K562 (cell line): ENCODE data around the gene NPR2. TPM values are rescaled to one million over a fixed set of nuclear protein-coding genes. Genes with fewer than 3 reads are reported as not detected.

ENCODE experiments used
- ATAC-seq: fragments of 200-7000 bp; cut with Tn5 transposase; 3 replicates; pipeline ENCODE4 v1.9.1; 2020; ENCODE audit warnings: moderate library complexity
- BruUV-seq: library from RNA; stranded (reverse); fragments of 400-500 nt; replicated peaks from 2 replicates; lab custom pipeline; 2021; lab: Mats Ljungman, UMichigan
- CTCF ChIA-PET: fragments of 300-600 bp; formaldehyde crosslinking; extraction: SDS; loops from one replicate; lab custom pipeline; 2021; ENCODE audit warnings: low intra/inter-chr PET ratio; lab: Yijun Ruan, JAX
- POLR2A ChIA-PET: fragments of 300-600, 350-650 bp; sonication (Branson Sonifier 250); formaldehyde crosslinking; extraction: SDS; loops from one replicate; lab custom pipeline; 2021; ENCODE audit warnings: antibody characterized with exemption, inconsistent platforms; lab: Yijun Ruan, JAX
- DNase-seq, 4 experiments: peaks; one replicate each; pipeline versions ENCODE4 v3.0.0 to v3.0.0-alpha.2; 2011 to 2018; ENCODE audit warnings: low spot score in 3 of 4, mixed read lengths in 3 of 4; ENCODE audit errors: extremely low read depth in 1 of 4
- FAIRE-seq: peaks from 2 replicates; lab custom pipeline; 2011; peaks lifted over from hg19 to GRCh38; lab: Jason Lieb, UNC
- H2AFZ ChIP-seq: 2 replicates; pipeline ENCODE4 v1.6.0; 2011; ENCODE audit warnings: low read depth, low read length, control low read depth, inconsistent platforms
- H3K27ac ChIP-seq: fragments of 200-600 bp; 3 replicates; pipeline ENCODE4 v1.8.0; 2011; ENCODE audit warnings: low read depth, mild to moderate bottlenecking, control low read depth, inconsistent platforms, low read length, moderate library complexity, mixed read lengths; ENCODE audit errors: extremely low read depth
- H3K27me3 ChIP-seq, 2 experiments: fragments of 300-600 bp in 1 of 2; 2 replicates in 1 of 2; 3 replicates in 1 of 2; pipeline versions ENCODE4 v1.6.0 to v1.8.0; 2011; ENCODE audit warnings: inconsistent platforms in 2 of 2, low read length in 2 of 2, mild to moderate bottlenecking in 1 of 2, mixed read lengths in 1 of 2, moderate library complexity in 1 of 2; ENCODE audit not compliant: control insufficient read depth in 2 of 2, insufficient read depth in 2 of 2
- H3K36me3 ChIP-seq: fragments of 300-600 bp; 3 replicates; pipeline ENCODE4 v1.8.0; 2011; ENCODE audit warnings: mild to moderate bottlenecking, low read length, inconsistent platforms; ENCODE audit not compliant: control insufficient read depth, insufficient read depth
- H3K4me1 ChIP-seq, 2 experiments: fragments of 200-600 bp in 1 of 2; replicated peaks in 1 of 2; 2 replicates in 1 of 2; 3 replicates in 1 of 2; pipeline versions ENCODE4 v1.5.1 to v1.8.0; 2011; ENCODE audit warnings: inconsistent platforms in 2 of 2, low read length in 2 of 2, mild to moderate bottlenecking in 1 of 2, mixed read lengths in 1 of 2, moderate library complexity in 1 of 2; ENCODE audit not compliant: control insufficient read depth in 2 of 2, insufficient read depth in 2 of 2
- H3K4me2 ChIP-seq: 2 replicates; pipeline ENCODE4 v1.6.1; 2011; ENCODE audit warnings: low read length, control low read depth, inconsistent platforms, mixed read lengths; ENCODE audit not compliant: insufficient read depth
- H3K4me3 ChIP-seq: fragments of 200-600 bp; sonication (generic), shearing (Covaris generic); 2 replicates; pipeline ENCODE4 v1.5.1; 2016; ENCODE audit warnings: control low read depth, inconsistent platforms
- H3K79me2 ChIP-seq: fragments of 200-600 bp; 3 replicates; pipeline ENCODE4 v1.8.0; 2011; ENCODE audit warnings: low read length, inconsistent platforms; ENCODE audit not compliant: control insufficient read depth, insufficient read depth
- H3K9ac ChIP-seq, 2 experiments: 2 replicates each; pipeline versions ENCODE4 v1.6.0 to v1.6.1; 2011; ENCODE audit warnings: low read depth in 2 of 2, low read length in 2 of 2, control low read depth in 1 of 2, inconsistent platforms in 1 of 2, mild to moderate bottlenecking in 1 of 2, mixed read lengths in 1 of 2; ENCODE audit not compliant: insufficient read depth in 1 of 2
- H3K9me1 ChIP-seq: one replicate; pipeline ENCODE4 v1.6.0; 2011; ENCODE audit warnings: inconsistent platforms, mild to moderate bottlenecking, low read length, moderate library complexity; ENCODE audit not compliant: control insufficient read depth, insufficient read depth
- H3K9me3 ChIP-seq: replicated peaks from 2 replicates; pipeline ENCODE4 v1.5.1; 2011; ENCODE audit warnings: low read depth, low read length, inconsistent platforms; ENCODE audit not compliant: control insufficient read depth, insufficient read depth
- H4K20me1 ChIP-seq: replicated peaks from 2 replicates; pipeline ENCODE4 v1.6.1; 2011; ENCODE audit warnings: low read length, inconsistent platforms, mixed read lengths; ENCODE audit not compliant: control insufficient read depth, insufficient read depth
- BACH1 ChIP-seq: fragments of 200-800 bp; sonication (Bioruptor generic); IDR thresholded peaks from 2 replicates; pipeline ENCODE4 v1.6.1; 2016; ENCODE audit warnings: missing genetic modification characterization, missing compliant biosample characterization
- BRD9 ChIP-seq: fragments of 450-650 bp; IDR thresholded peaks from 2 replicates; pipeline ENCODE4 v1.6.1; 2018; ENCODE audit warnings: low read depth; ENCODE audit not compliant: partially characterized antibody
- FOXP1 ChIP-seq: sonication (generic); formaldehyde crosslinking; IDR thresholded peaks from 2 replicates; pipeline ENCODE4 v1.8.0; 2022; ENCODE audit warnings: mild to moderate bottlenecking, missing genetic modification reagents
- ILF3 ChIP-seq: fragments of 450-650 bp; IDR thresholded peaks from 2 replicates; pipeline ENCODE4 v1.6.1; 2018; ENCODE audit warnings: antibody characterized with exemption, mild to moderate bottlenecking, moderate library complexity, borderline replicate concordance
- SREBF2 ChIP-seq: sonication (generic); formaldehyde crosslinking; IDR thresholded peaks from 2 replicates; pipeline ENCODE4 v1.4.0; 2020; ENCODE audit warnings: mild to moderate bottlenecking, missing genetic modification reagents
- ZNF444 ChIP-seq: fragments of 250-450 bp; sonication (Bioruptor Pico); IDR thresholded peaks from 2 replicates; pipeline ENCODE4 v1.4.0; 2020; ENCODE audit warnings: mild to moderate bottlenecking, moderate library complexity
- whole genome bisulfite sequencing: fragments of 100-300 bp; shearing (Covaris generic); methylation state at CpG from one replicate; pipeline ENCODE4 v1.1.6; 2016; ENCODE audit warnings: low coverage, mixed read lengths; ENCODE audit not compliant: insufficient coverage; ENCODE audit errors: missing lambda C conversion rate; 5-methylcytosine and 5-hydroxymethylcytosine counted together
- in situ Hi-C: fragments of 300-500 bp; cut with MboI; formaldehyde crosslinking; loops from 4 replicates; pipeline ENCODE4 v1.15.0; 2018; ENCODE audit warnings: inconsistent platforms, mixed read lengths
- intact Hi-C: fragments of 100-400 bp; cut with micrococcal nuclease; formaldehyde crosslinking; loops from 2 replicates; pipeline ENCODE4 v1.14.2; 2022
- polyA plus RNA-seq, 8 experiments: library from polyadenylated mRNA; depleted of rRNA in 4 of 8; stranded (reverse) in 5 of 8; unstranded in 3 of 8; fragments of >200 nt; fragmentation: Nextera tagmentation in 2 of 8; fragmentation: Illumina TruSeq in 1 of 8; extraction: Ambion mirVana in 2 of 8; extraction: Trizol in 1 of 8; gene quantifications; 2 replicates each; pipeline versions ENCODE4 v1.2.1 to v1.2.3, GENCODE V29; 2011 to 2014; ENCODE audit warnings: inconsistent platforms in 1 of 8, missing spikeins in 1 of 8
- total RNA-seq, 7 experiments: library from RNA; depleted of rRNA in 6 of 7; stranded (reverse); fragments of >200 nt in 6 of 7; fragmentation: Illumina TruSeq in 2 of 7; extraction: Trizol in 2 of 7; gene quantifications; 2 replicates each; pipeline versions ENCODE4 v1.2.1 to v1.2.3, GENCODE V29; 2011 to 2021; ENCODE audit warnings: low replicate concordance in 1 of 7
- TF ChIP-seq, protein P1 (sequence below), 2 experiments: fragments of 200-800 bp in 1 of 2; sonication (Bioruptor generic) in 1 of 2; sonication (generic) in 1 of 2; formaldehyde crosslinking in 1 of 2; IDR thresholded peaks in 1 of 2; conservative IDR thresholded peaks in 1 of 2; 2 replicates each; pipeline versions ENCODE4 v1.5.0 to v1.6.1; 2016 to 2020; ENCODE audit warnings: missing compliant biosample characterization in 1 of 2, missing genetic modification characterization in 1 of 2, missing genetic modification reagents in 1 of 2
- TF ChIP-seq, protein P2 (sequence below): fragments of 200-800 bp; sonication (Bioruptor generic); IDR thresholded peaks from 2 replicates; pipeline ENCODE4 v1.6.1; 2017; ENCODE audit warnings: missing genetic modification characterization, missing compliant biosample characterization
- TF ChIP-seq, protein P3 (sequence below): sonication (generic); IDR thresholded peaks from 2 replicates; pipeline ENCODE4 v1.6.1; 2016
- TF ChIP-seq, protein P4 (sequence below): sonication (generic); formaldehyde crosslinking; IDR thresholded peaks from 2 replicates; pipeline ENCODE4 v1.8.1; 2023; ENCODE audit warnings: missing genetic modification reagents, mild to moderate bottlenecking, borderline replicate concordance

NPR2 gene
- total and polyA plus RNA-seq, 9 of the 15 experiments (the other 6 are each of a cell fraction or from before 2014, with no cell fraction given) = 2.4 to 12.9 (median 6.0) TPM

DNA sequence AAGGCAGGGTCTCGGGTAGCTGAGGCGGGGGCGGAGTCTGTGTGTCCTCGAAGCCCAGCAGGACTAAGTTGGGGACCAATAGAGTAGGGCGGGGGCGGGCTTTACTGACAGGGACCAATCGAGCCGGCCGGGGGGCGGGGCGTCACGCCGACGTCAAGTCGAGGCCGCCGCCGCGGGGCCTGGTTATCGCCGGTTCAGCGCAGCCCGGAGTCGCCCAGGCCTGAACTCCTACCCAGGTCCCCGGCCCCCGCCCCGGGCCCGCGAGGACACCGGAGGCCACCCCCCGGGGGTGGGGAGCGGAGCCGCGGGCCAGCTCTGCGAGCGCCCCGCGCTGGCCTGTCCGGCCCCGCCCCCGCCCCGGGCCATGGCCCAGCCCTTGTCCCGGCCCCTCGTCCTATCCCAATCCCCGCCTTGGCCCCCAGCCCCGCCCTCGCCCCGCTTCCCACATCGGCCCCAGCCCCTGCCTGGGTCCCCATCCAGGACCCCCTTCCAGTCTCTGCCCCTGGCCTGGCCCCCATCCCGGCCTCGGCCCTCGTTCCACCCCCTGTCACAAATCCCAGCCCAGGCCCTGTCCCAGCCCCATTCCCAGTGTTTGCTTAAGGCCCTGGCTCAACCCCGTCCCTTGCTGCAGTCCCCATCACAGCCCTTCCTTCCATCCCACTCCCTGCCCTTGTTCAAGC is 37.8 kb downstream of the NPR2 start, which contains the start of gene TMEM8B (continued):
- TF ChIP-seq, protein P1, sequence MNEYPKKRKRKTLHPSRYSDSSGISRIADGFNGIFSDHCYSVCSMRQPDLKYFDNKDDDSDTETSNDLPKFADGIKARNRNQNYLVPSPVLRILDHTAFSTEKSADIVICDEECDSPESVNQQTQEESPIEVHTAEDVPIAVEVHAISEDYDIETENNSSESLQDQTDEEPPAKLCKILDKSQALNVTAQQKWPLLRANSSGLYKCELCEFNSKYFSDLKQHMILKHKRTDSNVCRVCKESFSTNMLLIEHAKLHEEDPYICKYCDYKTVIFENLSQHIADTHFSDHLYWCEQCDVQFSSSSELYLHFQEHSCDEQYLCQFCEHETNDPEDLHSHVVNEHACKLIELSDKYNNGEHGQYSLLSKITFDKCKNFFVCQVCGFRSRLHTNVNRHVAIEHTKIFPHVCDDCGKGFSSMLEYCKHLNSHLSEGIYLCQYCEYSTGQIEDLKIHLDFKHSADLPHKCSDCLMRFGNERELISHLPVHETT (CRISPR knock-in tag; conservative IDR thresholded peaks at IDR 0.05 in 1 of 2, IDR thresholded peaks at IDR 0.05 in 1 of 2) = 0 out of 4 replicates have a peak, but pooled peaks of 1 of the 2 experiments have one; percentile 30
- TF ChIP-seq SREBF2 (CRISPR knock-in tag) = no peak
- TF ChIP-seq, protein P2, sequence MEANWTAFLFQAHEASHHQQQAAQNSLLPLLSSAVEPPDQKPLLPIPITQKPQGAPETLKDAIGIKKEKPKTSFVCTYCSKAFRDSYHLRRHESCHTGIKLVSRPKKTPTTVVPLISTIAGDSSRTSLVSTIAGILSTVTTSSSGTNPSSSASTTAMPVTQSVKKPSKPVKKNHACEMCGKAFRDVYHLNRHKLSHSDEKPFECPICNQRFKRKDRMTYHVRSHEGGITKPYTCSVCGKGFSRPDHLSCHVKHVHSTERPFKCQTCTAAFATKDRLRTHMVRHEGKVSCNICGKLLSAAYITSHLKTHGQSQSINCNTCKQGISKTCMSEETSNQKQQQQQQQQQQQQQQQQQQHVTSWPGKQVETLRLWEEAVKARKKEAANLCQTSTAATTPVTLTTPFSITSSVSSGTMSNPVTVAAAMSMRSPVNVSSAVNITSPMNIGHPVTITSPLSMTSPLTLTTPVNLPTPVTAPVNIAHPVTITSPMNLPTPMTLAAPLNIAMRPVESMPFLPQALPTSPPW (CRISPR knock-in tag) = peak; percentile 52; the same call in 1 of the 2 replicates
- TF ChIP-seq ZNF444 = no peak

DNA sequence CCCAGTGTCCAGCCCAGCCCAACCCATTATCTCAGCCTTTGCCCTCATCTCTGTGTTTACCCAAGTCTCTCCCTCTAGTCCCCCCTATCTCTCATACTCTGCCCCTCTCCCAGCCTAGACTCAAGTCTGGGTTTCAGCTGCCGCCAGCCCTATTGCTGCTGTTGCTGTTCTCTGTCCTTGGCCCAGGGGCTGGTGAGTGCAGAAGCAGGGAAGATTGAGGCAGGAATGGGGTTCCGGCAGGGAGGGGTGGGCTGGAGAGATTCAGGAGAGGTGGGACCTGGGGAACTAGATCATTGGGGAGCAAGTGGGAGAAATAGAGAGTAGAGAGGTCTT is 38.3 kb downstream of the NPR2 start:
- in situ Hi-C loops = no loop called here
- H3K36me3 ChIP-seq = no peaks in the 10 kb centered on the region
- H3K4me2 ChIP-seq = peak overlapping the region; percentile 86
- no peak overlapping the region for H3K27ac ChIP-seq
- H3K79me2 ChIP-seq = no peaks in the 10 kb centered on the region
- DNase-seq = no peak
- peak overlapping the region; percentile 59 for H3K4me3 ChIP-seq
- H4K20me1 ChIP-seq = no peaks in the 10 kb centered on the region
- H3K27me3 ChIP-seq = no peaks in the 10 kb centered on the region
- peak; percentile 3; the same call in 1 of the 3 replicates for ATAC-seq
- H3K9ac ChIP-seq = peak overlapping the region; percentile 5 to 91; a peak in 2 of 4 replicates
- H3K9me1 ChIP-seq = no peaks in the 10 kb centered on the region
- H3K4me1 ChIP-seq = peaks cover 5 to 13% of the 10 kb centered on the region in 2 experiments; a peak in 4 of 5 replicates
- WGBS = 22% methylated on average over 1 of the region's 2 CpGs
- ChIA-PET POLR2A (no interaction called here), CTCF (interaction anchor here (0.6 kb wide), 1 partner anchor 19 kb away, joined by 3 read pairs; no protein-coding TSS in a partner anchor)
- no peaks in the 10 kb centered on the region for H3K9me3 ChIP-seq
- no TSS peak for BruUV-seq
- no peak for FAIRE-seq
- H2AFZ ChIP-seq = peak overlapping the region; percentile 26; the same call in 1 of the 2 replicates
- intact Hi-C loops = no loop called here
- TF ChIP-seq ILF3 (no peak), BRD9 (no peak), FOXP1 (CRISPR knock-in tag) (no peak), BACH1 (tag) (no peak)
- TF ChIP-seq, protein P3, sequence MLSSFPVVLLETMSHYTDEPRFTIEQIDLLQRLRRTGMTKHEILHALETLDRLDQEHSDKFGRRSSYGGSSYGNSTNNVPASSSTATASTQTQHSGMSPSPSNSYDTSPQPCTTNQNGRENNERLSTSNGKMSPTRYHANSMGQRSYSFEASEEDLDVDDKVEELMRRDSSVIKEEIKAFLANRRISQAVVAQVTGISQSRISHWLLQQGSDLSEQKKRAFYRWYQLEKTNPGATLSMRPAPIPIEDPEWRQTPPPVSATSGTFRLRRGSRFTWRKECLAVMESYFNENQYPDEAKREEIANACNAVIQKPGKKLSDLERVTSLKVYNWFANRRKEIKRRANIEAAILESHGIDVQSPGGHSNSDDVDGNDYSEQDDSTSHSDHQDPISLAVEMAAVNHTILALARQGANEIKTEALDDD = no peak
- TF ChIP-seq, protein P4, sequence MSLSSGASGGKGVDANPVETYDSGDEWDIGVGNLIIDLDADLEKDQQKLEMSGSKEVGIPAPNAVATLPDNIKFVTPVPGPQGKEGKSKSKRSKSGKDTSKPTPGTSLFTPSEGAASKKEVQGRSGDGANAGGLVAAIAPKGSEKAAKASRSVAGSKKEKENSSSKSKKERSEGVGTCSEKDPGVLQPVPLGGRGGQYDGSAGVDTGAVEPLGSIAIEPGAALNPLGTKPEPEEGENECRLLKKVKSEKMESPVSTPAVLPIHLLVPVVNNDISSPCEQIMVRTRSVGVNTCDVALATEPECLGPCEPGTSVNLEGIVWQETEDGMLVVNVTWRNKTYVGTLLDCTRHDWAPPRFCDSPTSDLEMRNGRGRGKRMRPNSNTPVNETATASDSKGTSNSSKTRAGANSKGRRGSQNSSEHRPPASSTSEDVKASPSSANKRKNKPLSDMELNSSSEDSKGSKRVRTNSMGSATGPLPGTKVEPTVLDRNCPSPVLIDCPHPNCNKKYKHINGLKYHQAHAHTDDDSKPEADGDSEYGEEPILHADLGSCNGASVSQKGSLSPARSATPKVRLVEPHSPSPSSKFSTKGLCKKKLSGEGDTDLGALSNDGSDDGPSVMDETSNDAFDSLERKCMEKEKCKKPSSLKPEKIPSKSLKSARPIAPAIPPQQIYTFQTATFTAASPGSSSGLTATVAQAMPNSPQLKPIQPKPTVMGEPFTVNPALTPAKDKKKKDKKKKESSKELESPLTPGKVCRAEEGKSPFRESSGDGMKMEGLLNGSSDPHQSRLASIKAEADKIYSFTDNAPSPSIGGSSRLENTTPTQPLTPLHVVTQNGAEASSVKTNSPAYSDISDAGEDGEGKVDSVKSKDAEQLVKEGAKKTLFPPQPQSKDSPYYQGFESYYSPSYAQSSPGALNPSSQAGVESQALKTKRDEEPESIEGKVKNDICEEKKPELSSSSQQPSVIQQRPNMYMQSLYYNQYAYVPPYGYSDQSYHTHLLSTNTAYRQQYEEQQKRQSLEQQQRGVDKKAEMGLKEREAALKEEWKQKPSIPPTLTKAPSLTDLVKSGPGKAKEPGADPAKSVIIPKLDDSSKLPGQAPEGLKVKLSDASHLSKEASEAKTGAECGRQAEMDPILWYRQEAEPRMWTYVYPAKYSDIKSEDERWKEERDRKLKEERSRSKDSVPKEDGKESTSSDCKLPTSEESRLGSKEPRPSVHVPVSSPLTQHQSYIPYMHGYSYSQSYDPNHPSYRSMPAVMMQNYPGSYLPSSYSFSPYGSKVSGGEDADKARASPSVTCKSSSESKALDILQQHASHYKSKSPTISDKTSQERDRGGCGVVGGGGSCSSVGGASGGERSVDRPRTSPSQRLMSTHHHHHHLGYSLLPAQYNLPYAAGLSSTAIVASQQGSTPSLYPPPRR (CRISPR knock-in tag) = no peak
